GM06990 (cell line): ENCODE measurements around the gene MAP2K2.

Source experiments
- DNase-seq: peaks from one replicate; pipeline ENCODE4 v3.0.0-alpha.2; 2011; ENCODE audit not compliant: insufficient read length; ENCODE audit errors: extremely low read depth
- H3K27me3 ChIP-seq: replicated peaks from 2 replicates; pipeline ENCODE4 v1.6.0; 2011; ENCODE audit warnings: low read length; ENCODE audit not compliant: control insufficient read depth, insufficient read depth
- H3K36me3 ChIP-seq: 2 replicates; pipeline ENCODE4 v1.5.1; 2011; ENCODE audit warnings: low read length; ENCODE audit not compliant: control insufficient read depth, insufficient read depth
- H3K4me3 ChIP-seq: replicated peaks from 2 replicates; pipeline ENCODE4 v1.5.1; 2011; ENCODE audit warnings: low read depth, mild to moderate bottlenecking, control low read depth, low read length
- CTCF ChIP-seq: IDR thresholded peaks from 2 replicates; pipeline ENCODE4 v1.5.1; 2011; ENCODE audit warnings: low read length, control low read depth, mild to moderate bottlenecking, inconsistent platforms; ENCODE audit not compliant: insufficient read depth, poor library complexity, severe bottlenecking

The MAP2K2 gene

GRCh38 chr19:4098493-4098892 is 25.4 kb downstream of the MAP2K2 start:
- peaks cover 54% of the 10 kb centered on the region for H3K36me3 ChIP-seq
- no peak overlapping the region for H3K4me3 ChIP-seq
- no peaks in the 10 kb centered on the region for H3K27me3 ChIP-seq
- TF ChIP-seq CTCF = no peak
- DNase-seq = no peak

GRCh38 chr19:4097501-4097900 is 26.4 kb downstream of the MAP2K2 start:
- Histone ChIP-seq H3K4me3 (no peak overlapping the region), H3K27me3 (no peaks in the 10 kb centered on the region), H3K36me3 (peaks cover 47% of the 10 kb centered on the region)
- no peak for DNase-seq
- TF ChIP-seq CTCF = no peak

DNA sequence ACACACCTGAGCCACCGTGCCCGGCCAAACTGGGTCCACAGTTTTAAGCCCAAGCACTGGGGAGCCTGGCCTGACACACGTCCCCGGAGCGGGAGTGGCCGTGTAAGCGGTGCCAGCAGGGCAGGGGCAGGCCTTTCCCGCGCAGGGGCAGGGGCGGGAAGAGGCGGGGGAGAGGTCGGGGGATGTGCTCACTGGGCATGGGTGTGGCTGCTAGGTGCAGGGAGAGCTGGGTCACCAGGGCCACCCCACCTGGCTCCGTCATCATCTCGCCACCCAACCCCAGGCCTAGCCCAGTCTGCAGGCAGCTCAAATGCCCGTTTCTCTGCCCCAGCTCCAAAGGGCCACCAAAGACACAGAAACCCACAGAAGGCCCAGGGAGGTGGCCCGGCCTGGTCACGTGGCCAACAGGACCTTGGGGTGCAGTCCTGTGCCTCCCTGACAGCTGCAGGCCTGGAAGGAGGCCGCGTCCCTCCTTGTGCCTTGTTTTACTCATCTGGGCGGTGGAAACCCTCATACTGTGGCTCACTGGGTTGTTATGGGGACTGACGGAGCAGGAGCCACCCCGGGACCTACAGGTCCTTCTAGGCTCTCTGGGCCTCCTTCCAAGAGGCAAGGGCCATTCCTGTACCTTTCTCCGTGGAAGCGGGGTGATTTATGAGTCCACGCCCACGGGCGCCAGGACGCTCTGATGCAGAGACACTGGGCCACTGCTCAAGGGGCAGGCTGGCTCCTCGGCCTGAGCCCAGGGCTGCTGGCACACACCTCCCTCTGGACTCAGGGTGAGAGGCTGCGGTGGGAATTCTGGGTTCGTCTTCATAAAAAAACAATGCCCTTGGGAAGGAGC is 27.7 kb downstream of the MAP2K2 start:
- Histone ChIP-seq H3K27me3 (no peaks in the 10 kb centered on the region), H3K4me3 (no peak overlapping the region), H3K36me3 (peaks cover 37% of the 10 kb centered on the region)
- DNase-seq = no peak
- no peak for TF ChIP-seq CTCF

- TF ChIP-seq CTCF = no peak
- Histone ChIP-seq H3K27me3 (no peaks in the 10 kb centered on the region), H3K36me3 (peaks cover 32% of the 10 kb centered on the region), H3K4me3 (no peak overlapping the region)
- DNase-seq = no peak
Observed at GRCh38 chr19:4095488-4095844, 28.5 kb downstream of the MAP2K2 start.

DNA sequence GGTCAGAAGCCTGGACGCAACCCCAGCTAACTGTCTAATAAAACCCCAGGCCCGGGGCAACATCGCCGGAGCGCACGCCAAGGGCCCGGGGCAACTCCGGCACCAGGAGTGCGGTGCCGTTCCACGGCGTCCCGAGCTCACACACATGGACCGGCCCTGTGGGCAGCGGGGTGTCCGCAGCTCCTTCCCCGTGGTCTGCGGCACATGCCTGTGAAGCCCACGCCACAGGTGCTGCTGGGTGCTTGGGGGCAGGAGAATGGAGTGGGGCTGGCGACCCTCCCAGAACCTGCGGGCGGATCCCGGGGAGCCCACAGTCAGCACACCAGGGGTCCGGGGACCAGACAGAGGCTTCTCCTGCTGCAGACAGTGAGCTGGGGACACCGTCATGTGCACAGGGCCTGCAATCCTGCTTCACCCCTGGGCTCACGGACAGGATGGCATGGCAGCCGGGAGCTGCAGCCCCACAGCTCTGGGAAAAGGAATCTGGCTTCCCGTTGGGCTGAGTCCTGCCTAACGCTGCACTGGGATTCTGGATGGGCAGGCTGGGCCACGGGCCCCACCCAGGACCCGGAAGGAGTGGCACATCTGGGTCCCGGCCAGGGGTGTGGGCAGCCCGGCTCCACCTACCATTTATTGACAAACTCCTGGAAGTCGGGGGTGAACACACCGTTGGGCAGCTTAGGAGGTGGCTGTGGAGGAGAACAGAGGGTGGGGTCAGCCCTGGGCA is 29.0 kb downstream of the MAP2K2 start:
- DNase-seq = no peak
- Histone ChIP-seq H3K4me3 (no peak overlapping the region), H3K27me3 (no peaks in the 10 kb centered on the region), H3K36me3 (peaks cover 34% of the 10 kb centered on the region)
- no peak for TF ChIP-seq CTCF
